ENCODE measurements around the gene ADAD2. TPM values are rescaled to one million over a fixed set of nuclear protein-coding genes. Genes with fewer than 3 reads are reported as not detected.

Gene ADAD2
- total RNA-seq (not detected), polyA plus RNA-seq (under 1 TPM; 0.10 to 0.21 (median 0.12) TPM), total RNA-seq (0 to 0.58 (median 0.31) reads per million in 6 experiments)

DNA sequence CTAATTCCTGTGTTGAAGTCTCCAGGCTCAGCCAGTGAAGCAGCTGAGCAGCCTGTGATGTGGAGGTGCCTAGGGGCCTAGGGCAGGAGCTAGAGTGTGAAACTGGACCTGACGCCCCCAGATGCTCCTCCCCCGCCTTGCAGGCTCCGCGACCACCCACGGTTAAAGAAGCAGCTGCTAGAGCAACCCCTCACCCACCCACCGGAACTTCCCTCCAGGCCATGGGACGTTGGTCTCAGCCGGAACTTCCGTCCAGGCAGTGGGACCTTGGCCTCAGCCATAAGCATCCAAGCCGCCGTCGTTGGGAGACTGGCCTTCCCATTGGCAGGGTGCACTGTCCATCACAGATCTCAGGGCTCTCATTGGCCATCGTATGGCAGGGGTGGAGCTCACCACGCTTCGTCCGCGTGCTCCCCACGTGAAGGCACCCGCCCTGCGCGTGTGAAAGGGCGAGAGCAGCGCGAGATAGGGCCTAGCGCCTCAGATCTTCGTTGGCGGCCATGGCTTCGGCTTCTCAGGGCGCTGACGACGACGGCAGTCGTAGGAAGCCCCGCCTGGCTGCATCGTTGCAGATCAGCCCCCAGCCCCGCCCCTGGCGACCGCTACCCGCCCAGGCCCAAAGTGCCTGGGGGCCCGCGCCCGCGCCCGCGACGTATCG, at the start of gene ADAD2:
TSS of gene ADAD2 (plus strand) at position 427 of the 658 bp plus-strand sequence. CDS start at position 501, 74 bp downstream.
- Mint-ChIP-seq H3K27ac (peak within 1 kb of the TSS in 2 of 10 donors; percentile 40 to 43), H3K4me1 (peaks cover 20 to 27% (median 23%) of the 10 kb centered on the region in 4 donors), H3K4me3 (no peak within 1 kb of the TSS), H3K27me3 (no peaks in the 10 kb centered on the region), H3K9me3 (no peaks in the 10 kb centered on the region), H3K36me3 (no peaks in the 10 kb centered on the region)
- DNase-seq (no peak), ATAC-seq (no peak)
- POLR2A ChIA-PET = no interaction called here

DNA sequence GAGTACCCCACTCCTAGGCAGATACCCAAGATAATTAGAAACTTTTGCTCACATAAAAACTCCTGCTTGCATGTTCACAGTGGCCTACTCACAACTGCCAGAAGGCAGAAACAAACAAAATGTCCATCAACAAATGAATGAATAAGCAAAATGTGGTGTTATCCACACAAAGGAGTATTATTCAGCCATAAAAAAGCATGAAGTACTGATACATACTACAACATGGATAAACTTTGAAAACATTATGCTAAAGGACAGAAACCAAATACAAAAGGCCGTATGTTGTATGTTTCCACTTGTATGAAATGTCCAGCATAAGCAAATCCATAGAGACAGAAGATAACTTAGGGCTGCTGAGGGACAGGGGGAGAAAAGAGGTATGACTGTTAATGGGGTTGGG, 47.9 kb upstream of the ADAD2 start:
- H3K27ac Mint-ChIP-seq = peak overlapping the region in 4 of 10 donors; percentile 21 to 67 (median 43)
- ATAC-seq (no peak), DNase-seq (no peak)
- POLR2A ChIA-PET = no interaction called here
- peak overlapping the region in 9 of 10 donors; percentile 6 to 99 (median 69) for H3K4me3 Mint-ChIP-seq
- peaks cover 0 to 3% (median 0%) of the 10 kb centered on the region in 5 donors for H3K27me3 Mint-ChIP-seq
- no peaks in the 10 kb centered on the region for H3K9me3 Mint-ChIP-seq
- no peaks in the 10 kb centered on the region for H3K36me3 Mint-ChIP-seq
- peaks cover 23 to 47% (median 42%) of the 10 kb centered on the region in 4 donors for H3K4me1 Mint-ChIP-seq

DNA sequence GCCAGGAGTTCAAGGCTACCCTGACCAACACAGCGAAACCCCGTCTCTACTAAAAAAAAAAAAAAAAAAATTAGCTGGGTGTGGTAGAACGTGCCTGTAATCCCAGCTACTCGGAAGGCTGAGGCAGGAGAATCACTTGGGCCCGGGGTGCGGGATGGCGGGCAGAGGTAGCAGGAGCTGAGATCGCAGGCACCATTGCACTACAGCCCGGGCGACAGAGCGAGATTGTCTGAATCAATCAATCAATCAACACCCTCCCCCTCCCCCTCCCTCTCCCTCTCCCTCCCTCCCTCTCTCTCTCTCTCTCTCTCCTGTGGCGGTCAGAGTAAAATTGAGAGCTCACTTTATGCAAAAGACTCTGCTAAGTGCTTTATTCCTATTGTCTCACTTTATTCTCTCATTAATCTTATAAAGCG, 47.2 kb upstream of the ADAD2 start:
- POLR2A ChIA-PET = interaction anchor here (0.7 kb wide), 1 partner anchor 8 kb away, joined by 3 read pairs; no protein-coding TSS in a partner anchor
- peak overlapping the region in 9 of 10 donors; percentile 75 to 97 (median 93) for H3K27ac Mint-ChIP-seq
- H3K27me3 Mint-ChIP-seq = peaks cover 0 to 3% (median 0%) of the 10 kb centered on the region in 5 donors
- ATAC-seq (no peak), DNase-seq (no peak)
- H3K4me3 Mint-ChIP-seq = peak overlapping the region; percentile 90 to 99 (median 96)
- H3K9me3 Mint-ChIP-seq = no peaks in the 10 kb centered on the region
- peaks cover 20 to 42% (median 36%) of the 10 kb centered on the region in 4 donors for H3K4me1 Mint-ChIP-seq
- H3K36me3 Mint-ChIP-seq = no peaks in the 10 kb centered on the region

DNA sequence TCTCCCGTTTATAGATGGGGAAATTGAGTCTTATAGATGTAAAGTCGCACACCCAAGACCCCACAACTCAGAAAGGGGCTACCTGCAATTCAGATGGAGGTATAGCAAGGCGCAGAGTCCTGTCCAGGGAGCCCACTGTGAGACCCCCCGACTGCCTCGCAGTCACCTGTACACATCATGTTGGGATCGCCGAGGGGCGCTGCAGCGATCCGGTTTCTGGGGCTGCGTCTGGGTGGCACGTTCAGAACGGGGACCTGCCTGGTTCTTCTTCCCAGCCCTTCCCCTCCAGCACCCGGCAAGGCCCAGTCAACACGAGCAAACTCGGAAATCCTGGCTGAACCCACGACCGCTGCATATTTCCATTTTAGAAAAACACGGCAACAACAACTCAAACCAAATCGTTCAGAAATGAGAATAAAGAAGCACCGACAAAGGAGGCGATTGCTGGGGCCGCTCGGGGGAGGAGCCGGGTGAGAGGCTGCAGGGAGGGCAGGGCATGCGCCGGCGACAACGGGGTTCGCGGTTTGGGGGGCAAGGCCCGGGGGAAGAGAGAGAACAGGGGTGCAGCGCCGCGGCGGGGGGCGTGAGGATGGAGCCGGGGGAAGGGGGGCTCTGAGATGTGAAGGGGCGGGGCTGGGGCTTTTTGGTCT, 46.6 kb upstream of the ADAD2 start:
- DNase-seq (peak; percentile 17 to 76 (median 52)), ATAC-seq (peak; percentile 59 to 69)
- POLR2A ChIA-PET = interaction anchor here (0.7 to 1.5 kb wide), 6 partner anchors 9 to 55 kb away, joined by 3 to 40 read pairs (median 3); partner anchors contain the start of genes MBTPS1 and TAF1C
- Mint-ChIP-seq H3K36me3 (no peaks in the 10 kb centered on the region), H3K9me3 (no peaks in the 10 kb centered on the region), H3K4me1 (peaks cover 15 to 37% (median 31%) of the 10 kb centered on the region in 4 donors), H3K4me3 (peak overlapping the region; percentile 90 to 99 (median 96)), H3K27me3 (peaks cover 0 to 3% (median 0%) of the 10 kb centered on the region in 5 donors), H3K27ac (peak overlapping the region; percentile 75 to 97 (median 93))

DNA sequence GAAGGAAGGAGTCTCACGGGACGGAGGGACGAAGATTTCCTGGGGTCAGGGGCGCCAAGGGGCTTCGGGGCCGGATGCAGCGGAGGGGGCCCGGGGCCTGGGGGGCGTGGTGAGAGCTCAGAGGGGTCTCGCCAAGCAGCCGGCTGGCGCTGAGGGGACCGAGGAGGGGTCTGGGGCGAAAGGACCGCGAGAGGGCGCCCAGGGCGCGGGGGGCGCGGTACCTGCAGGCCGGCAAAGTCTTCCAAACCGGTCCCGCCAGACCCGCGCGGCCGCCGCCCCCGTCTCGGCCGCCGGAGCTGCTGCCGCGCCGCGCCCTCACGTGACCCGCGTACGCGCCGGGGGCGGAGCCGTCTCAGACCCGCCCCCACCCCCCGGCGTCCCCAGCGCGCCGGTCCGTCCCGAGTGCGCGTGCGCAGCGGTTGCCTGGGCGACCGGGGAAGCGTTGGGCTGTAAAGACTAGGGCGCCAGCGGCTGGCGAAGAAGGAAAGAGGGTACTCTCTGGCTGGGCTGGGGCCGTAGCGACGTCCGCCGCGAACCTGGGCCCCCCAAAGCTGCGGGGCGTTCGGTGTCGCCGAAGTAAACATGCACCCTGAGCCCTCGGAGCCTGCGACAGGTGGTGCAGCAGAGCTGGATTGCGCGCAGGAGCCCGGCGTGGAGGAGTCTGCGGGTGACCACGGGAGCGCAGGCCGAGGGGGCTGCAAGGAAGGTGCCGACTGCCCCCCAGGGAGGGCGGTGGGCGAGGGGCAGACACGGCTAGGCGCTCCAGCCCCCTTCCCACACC, 45.9 kb upstream of the ADAD2 start, which contains the start of the genes DNAAF1 and HSDL1:
TSS of gene DNAAF1 (plus strand) at position 450 of the 781 bp plus-strand sequence. CDS start at position 583, 133 bp downstream.
TSS of gene HSDL1 (minus strand) at position 319 of the 781 bp plus-strand sequence. CDS start 13,856 bp downstream, outside the sequence.
- Mint-ChIP-seq H3K4me3 (peak within 1 kb of the TSS; percentile 90 to 99 (median 96)), H3K36me3 (no peaks in the 10 kb centered on the region), H3K4me1 (peaks cover 15 to 32% (median 25%) of the 10 kb centered on the region in 4 donors), H3K27ac (peak within 1 kb of the TSS; percentile 75 to 97 (median 93)), H3K27me3 (peaks cover 0 to 3% (median 0%) of the 10 kb centered on the region in 5 donors), H3K9me3 (no peaks in the 10 kb centered on the region)
- ATAC-seq = peak; percentile 81
- peak; percentile 90 to 99 (median 95) for DNase-seq
- POLR2A ChIA-PET = interaction anchor here (0.9 to 1.5 kb wide), 5 partner anchors 13 to 56 kb away, joined by 3 to 40 read pairs (median 3); partner anchors contain the start of genes MBTPS1 and TAF1C

DNA sequence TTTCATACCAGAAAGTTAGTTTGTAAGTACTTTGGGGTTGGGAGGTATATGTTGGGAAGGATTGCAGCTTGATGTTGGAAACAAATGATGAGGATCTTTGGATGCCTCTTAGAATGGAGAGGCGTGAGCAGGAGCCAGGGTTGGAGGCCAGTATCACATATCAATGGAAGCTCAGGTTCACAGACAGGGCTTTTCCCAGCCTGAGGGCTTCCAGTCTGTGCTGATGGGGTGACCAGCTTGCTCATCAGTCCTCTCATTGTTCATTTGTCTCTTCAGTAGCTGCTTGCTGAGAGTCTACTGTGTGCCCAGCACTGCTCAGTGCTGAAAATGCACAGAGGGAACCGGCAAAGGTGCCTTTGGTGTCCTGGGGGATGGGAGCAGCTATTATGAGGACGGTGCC, 40.0 kb upstream of the ADAD2 start:
- Mint-ChIP-seq H3K27ac (peak overlapping the region in 2 of 10 donors; percentile 41 to 66), H3K9me3 (no peaks in the 10 kb centered on the region), H3K4me1 (peaks cover 0 to 3% (median 0%) of the 10 kb centered on the region in 4 donors), H3K36me3 (no peaks in the 10 kb centered on the region), H3K27me3 (peaks cover 0 to 12% (median 7%) of the 10 kb centered on the region in 5 donors), H3K4me3 (no peak overlapping the region)
- no peak for DNase-seq
- no peak for ATAC-seq
- POLR2A ChIA-PET = no interaction called here

DNA sequence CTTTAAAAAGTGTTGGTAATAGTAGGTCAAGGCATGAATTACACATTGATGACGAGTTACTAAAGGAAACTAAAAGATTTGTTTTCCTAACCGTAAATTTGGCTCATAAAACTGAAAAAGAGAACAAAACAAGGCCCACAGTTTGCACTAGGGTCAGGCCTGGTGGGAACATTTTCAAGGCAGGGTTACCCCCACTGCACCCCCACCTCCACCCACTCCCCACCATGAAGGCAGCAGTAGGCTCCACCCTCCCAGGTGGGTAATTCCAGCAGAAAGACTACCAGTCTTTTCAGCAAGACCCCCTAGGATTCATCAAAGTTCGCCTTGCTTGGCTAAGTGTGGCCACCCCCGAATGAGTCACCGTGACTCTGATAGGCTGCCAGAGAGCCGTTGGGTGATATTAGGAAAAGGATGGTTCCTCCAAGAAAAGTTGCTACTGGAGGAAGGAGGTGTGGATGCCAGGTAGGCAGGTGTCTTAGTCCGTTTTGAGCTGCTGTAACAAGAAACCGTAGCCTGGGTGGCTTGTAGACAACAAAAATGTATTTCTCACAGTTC, 37.2 kb upstream of the ADAD2 start:
- ATAC-seq = no peak
- POLR2A ChIA-PET = interaction anchor here (0.6 kb wide), 1 partner anchor 18 kb away, joined by 5 read pairs; no protein-coding TSS in a partner anchor
- DNase-seq = no peak
- H3K4me3 Mint-ChIP-seq = no peak overlapping the region
- H3K27me3 Mint-ChIP-seq = peaks cover 3 to 21% (median 14%) of the 10 kb centered on the region in 5 donors
- H3K9me3 Mint-ChIP-seq = no peaks in the 10 kb centered on the region
- H3K4me1 Mint-ChIP-seq = no peaks in the 10 kb centered on the region
- H3K36me3 Mint-ChIP-seq = no peaks in the 10 kb centered on the region
- H3K27ac Mint-ChIP-seq = no peak overlapping the region

DNA sequence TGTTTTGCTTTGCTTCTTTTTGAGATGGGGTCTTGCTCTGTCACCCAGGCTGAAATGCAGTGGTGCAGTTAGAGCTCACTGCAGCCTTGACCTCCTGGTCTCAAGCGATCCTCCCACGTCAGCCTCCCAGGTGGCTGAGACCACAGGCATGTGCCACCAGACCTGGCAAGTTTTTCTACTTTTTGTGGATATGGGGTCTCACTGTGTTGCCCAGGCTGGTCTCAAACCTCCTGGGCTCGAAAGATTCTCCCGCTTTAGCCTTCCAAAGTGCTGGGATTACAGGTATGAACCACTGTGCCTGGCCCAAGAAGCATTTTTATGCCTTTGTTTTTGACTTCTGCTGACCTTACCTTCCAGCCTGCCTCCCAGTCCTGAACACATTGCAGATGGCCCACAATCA, 35.7 kb upstream of the ADAD2 start:
- Mint-ChIP-seq H3K27ac (no peak overlapping the region), H3K36me3 (no peaks in the 10 kb centered on the region), H3K9me3 (no peaks in the 10 kb centered on the region), H3K4me1 (no peaks in the 10 kb centered on the region), H3K27me3 (peaks cover 3 to 30% (median 16%) of the 10 kb centered on the region in 5 donors), H3K4me3 (no peak overlapping the region)
- no peak for ATAC-seq
- DNase-seq = no peak
- POLR2A ChIA-PET = no interaction called here

DNA sequence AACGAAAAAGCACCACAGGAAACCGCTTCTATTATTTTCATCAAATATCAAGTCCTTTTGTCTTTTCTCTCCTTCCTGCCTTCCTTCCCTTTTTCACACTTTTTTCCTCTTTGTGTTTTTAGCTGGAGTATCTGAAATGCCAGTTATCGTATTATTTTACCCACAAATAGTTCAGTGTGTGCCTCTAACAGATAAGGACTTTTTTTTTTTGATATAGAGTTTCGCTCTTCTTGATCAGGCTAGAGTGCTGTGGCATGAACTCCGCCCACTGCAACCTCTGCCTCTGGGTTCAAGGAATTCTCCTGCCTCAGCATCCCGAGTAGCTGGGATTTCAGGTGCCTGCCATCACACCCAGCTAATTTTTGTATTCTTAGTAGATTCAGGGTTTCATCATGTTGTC, 35.2 kb upstream of the ADAD2 start:
- ATAC-seq (no peak), DNase-seq (no peak)
- H3K4me1 Mint-ChIP-seq = no peaks in the 10 kb centered on the region
- POLR2A ChIA-PET = no interaction called here
- no peak overlapping the region for H3K4me3 Mint-ChIP-seq
- H3K27me3 Mint-ChIP-seq = peaks cover 3 to 30% (median 16%) of the 10 kb centered on the region in 5 donors
- no peaks in the 10 kb centered on the region for H3K9me3 Mint-ChIP-seq
- H3K27ac Mint-ChIP-seq = peak overlapping the region in 1 of 10 donors; percentile 7
- no peaks in the 10 kb centered on the region for H3K36me3 Mint-ChIP-seq

DNA sequence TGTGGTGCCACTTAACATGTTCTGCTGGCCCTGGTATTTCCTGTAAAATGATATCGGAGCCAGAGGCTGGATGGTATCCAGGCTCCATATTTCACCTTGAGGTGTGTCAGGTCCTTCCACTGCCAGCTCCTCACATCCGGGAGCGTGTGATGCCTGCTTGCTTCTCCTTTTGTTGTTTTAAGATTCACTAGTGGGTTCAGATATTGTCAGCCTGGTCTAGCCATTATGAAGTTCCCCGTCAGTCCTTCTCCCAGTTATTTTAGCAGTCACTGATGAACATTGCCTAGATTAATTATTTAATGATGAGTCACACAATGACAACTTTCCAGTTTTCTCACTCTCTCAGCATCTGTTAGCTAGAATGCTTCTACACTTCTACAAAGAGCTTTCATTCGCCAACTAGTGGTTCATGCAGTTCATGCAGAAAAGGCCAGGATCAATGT, 34.6 kb upstream of the ADAD2 start:
- DNase-seq = no peak

DNA sequence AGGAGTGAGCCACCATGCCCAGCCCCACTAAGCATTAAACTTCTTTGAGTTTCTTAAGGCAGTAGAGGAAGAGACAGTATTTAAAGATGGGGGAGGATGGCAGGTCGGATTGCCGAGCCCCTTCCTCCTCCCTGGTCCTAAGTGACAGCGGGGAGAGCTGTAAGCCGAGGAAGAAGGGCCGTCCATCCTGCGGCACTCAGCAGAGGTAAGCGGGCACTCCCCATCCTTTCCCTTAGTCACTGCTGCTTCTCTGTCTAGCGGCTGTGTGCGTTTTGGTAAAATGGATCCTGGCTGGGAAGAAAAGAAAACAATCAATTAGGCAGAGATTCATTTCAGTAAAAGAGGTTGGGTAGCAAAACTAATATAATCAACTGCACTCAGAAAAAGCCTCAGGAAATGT, 31.9 kb upstream of the ADAD2 start:
- H3K36me3 Mint-ChIP-seq = no peaks in the 10 kb centered on the region
- no peaks in the 10 kb centered on the region for H3K9me3 Mint-ChIP-seq
- no peaks in the 10 kb centered on the region for H3K4me1 Mint-ChIP-seq
- no peak for DNase-seq
- no peak for ATAC-seq
- H3K27me3 Mint-ChIP-seq = peaks cover 8 to 38% (median 21%) of the 10 kb centered on the region in 5 donors
- no peak overlapping the region for H3K27ac Mint-ChIP-seq
- POLR2A ChIA-PET = no interaction called here
- no peak overlapping the region for H3K4me3 Mint-ChIP-seq

More for the DNA sequence above, 34.6 kb upstream of the ADAD2 start:
- Mint-ChIP-seq H3K9me3 (no peaks in the 10 kb centered on the region), H3K27me3 (peaks cover 3 to 31% (median 15%) of the 10 kb centered on the region in 5 donors), H3K36me3 (no peaks in the 10 kb centered on the region), H3K4me1 (no peaks in the 10 kb centered on the region), H3K27ac (peak overlapping the region in 1 of 10 donors; percentile 35), H3K4me3 (no peak overlapping the region)
- POLR2A ChIA-PET = interaction anchor here (0.7 kb wide), 3 partner anchors 24 to 143 kb away, joined by 3 to 5 read pairs (median 3); no protein-coding TSS in a partner anchor
- no peak for ATAC-seq

DNA sequence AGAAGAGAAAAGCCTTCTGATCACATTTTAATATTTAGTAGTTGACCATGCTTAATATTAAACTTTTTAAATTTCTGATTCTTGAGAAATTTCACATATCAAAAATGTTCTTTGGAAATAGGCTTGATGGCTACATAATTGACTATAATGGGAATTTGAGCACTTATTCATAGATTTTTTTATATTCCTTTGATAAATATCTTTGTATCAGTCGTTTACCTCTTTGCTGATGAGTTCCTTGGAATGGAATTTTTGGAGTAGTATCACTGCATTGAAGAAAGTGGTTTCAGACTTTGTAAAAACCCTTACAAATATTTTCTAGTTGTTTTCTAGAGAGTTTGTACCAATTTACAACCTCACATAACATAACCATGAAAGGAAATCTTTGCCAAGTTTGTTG, 31.2 kb upstream of the ADAD2 start:
- Mint-ChIP-seq H3K27me3 (peaks cover 8 to 38% (median 29%) of the 10 kb centered on the region in 5 donors), H3K9me3 (no peaks in the 10 kb centered on the region), H3K4me1 (no peaks in the 10 kb centered on the region), H3K27ac (no peak overlapping the region), H3K36me3 (no peaks in the 10 kb centered on the region), H3K4me3 (no peak overlapping the region)
- DNase-seq (no peak), ATAC-seq (no peak)
- POLR2A ChIA-PET = no interaction called here

Measured in naive thymus-derived CD8-positive, alpha-beta T cell (primary cell).